Loucy (cell line): ENCODE results near the gene IGF1R.

Experiments
- EZH2phosphoT487 ChIP-seq: fragments of 200-600 bp; IDR thresholded peaks from 2 replicates; pipeline ENCODE4 v1.6.1; 2018; ENCODE audit warnings: antibody characterized with exemption, mild to moderate bottlenecking, moderate library complexity, borderline replicate concordance
- TF ChIP-seq, protein P1 (sequence below): fragments of 200-600 bp; sonication (generic); conservative IDR thresholded peaks from 2 replicates; pipeline ENCODE4 v1.5.1; 2014; ENCODE audit warnings: mild to moderate bottlenecking, antibody characterized with exemption, low read length

DNA sequence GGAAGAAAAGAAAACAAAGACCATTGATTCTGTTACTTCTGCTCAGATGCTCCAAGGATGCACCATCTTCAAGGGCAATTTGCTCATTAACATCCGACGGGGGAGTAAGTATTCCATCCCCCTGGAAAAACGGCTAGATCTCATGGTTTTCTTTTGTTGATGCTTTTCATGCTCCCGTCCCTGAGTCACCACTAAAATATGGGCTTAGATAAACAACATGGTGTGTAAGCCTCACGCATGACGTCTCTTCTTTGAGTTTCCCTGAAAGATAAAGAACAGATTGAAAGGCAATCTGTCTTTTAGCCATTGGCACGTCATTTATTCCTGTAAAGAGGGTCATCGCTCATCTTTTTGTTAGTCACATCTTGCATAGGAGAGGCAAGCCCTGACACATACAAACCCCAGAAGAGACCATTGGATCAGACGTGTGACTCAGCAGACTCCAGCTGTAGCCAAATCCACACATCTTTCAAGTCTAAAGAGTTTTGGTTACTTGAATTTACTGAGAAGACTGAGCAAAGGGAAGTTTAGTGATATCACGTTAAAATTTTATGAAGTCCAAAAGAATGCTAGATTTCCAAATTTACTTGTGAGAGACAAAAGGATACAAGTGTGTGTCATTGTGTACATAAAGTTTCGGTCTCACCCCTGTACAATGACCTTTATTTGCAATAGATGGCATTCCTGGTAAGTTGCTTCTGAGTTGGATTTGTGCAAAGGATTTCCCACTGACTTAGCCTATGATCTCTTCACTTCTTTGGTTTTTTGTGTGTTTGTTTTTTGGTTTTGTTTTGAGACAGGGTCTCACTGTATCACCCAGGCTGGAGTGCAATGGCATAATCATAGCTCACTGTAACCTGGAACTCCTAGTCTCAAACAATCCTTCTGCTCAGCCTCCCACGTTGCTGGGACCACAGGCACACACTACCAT is 248.7 kb downstream of the IGF1R start:
- no peak for TF ChIP-seq EZH2phosphoT487
- TF ChIP-seq, protein P1, sequence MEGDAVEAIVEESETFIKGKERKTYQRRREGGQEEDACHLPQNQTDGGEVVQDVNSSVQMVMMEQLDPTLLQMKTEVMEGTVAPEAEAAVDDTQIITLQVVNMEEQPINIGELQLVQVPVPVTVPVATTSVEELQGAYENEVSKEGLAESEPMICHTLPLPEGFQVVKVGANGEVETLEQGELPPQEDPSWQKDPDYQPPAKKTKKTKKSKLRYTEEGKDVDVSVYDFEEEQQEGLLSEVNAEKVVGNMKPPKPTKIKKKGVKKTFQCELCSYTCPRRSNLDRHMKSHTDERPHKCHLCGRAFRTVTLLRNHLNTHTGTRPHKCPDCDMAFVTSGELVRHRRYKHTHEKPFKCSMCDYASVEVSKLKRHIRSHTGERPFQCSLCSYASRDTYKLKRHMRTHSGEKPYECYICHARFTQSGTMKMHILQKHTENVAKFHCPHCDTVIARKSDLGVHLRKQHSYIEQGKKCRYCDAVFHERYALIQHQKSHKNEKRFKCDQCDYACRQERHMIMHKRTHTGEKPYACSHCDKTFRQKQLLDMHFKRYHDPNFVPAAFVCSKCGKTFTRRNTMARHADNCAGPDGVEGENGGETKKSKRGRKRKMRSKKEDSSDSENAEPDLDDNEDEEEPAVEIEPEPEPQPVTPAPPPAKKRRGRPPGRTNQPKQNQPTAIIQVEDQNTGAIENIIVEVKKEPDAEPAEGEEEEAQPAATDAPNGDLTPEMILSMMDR, result no peak
